HG02981 (cell line): ENCODE data around the gene RPL27.
A peak's percentile ranks its signal among the peaks of the same experiment; 100 is the strongest.

Experiments used
- ATAC-seq: cut with Tn5 transposase; IDR thresholded peaks from one replicate; pipeline ENCODE4 v1.9.1; 2021; ENCODE audit warnings: mild to moderate bottlenecking, moderate library complexity; ENCODE audit not compliant: unreplicated experiment

RPL27 gene

DNA sequence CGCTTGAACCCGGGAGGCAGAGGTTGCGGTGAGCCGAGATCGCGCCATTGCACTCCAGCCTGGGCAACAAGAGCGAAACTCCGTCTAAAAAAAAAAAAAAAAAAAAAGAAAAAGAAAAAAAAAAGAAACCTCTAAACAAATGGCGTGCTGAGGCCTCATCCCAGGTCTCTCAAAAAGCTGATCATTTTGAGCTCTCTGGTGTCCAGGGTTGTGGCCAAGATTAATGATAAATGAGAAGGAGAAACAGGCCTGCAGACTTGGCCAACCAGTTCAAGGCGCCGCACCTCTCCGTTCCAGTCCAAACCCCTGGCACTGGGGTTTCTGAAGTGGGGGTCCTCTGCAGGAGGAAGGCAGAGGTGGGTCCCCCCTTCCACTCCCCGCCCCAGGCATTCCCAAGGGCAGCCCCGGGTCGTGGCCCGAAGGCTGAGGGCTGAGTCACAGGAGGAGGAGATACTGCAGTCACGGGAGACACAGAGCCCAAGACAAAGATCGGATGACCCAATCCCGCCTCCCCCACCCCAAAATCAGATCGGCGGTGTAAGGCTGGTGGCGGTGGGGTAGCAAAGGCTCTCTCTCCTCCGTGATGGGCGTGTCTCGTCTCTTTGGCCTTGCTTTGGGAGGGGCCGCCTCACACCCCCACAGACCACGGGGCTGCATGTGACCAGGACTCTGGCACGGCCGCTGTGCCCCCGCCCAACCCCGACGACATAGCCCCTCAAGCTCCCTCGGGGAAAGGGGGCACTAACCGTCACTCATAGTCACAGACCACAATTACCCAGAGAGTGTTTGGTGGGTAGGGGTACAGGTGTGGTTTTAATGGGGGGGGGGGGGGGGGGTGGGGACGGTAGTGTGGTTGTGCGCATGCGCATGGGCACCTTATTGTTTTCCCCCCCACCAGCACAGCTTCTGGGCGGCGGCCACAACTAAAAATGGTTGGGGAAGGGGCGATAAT lies 22.8 kb downstream of the RPL27 start:
- ATAC-seq, result no peak

DNA sequence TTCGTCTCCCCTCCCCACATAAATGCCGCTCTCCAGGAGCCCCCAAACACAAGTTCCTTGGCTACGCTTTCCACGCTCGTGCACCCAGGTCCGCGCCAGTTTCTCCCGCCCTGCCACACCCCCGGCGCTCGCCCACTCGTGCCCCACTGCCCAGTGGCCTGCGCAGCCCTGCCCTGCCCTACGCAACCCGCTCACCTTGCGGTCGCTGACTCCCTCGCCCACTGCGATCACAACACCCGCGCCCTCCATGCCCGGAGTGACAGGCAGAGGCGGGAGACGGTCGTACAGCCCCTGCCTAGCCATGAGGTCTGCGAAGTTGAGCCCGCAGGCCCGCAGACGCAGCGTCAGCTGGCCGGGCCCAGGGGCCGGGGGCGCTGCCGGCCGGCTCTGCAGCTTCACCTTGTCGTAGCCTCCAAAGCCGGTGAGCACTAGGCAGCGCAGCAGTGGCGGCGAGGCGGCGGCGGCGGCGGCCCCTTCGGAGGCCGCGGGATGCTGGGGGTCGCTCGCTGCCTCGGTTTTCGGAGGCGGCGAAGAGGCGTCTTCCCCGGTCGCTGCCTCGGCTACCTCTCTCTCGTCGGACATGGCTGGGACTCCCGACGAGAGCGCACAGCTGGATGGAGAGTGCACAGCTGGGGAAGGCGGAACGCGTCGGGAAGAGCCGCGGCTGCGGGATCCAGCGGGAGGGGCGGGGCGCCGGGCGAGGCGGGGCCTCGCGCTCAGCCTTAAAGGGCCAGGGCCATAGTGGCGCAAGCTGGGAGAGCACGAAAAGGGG lies 23.7 kb downstream of the RPL27 start, which contains the start of gene VAT1:
Gene VAT1, minus strand, starts transcription at position 645 of the 772 bp plus-strand sequence. Its CDS starts 63 bp downstream, at position 582.
- no peak for ATAC-seq

DNA sequence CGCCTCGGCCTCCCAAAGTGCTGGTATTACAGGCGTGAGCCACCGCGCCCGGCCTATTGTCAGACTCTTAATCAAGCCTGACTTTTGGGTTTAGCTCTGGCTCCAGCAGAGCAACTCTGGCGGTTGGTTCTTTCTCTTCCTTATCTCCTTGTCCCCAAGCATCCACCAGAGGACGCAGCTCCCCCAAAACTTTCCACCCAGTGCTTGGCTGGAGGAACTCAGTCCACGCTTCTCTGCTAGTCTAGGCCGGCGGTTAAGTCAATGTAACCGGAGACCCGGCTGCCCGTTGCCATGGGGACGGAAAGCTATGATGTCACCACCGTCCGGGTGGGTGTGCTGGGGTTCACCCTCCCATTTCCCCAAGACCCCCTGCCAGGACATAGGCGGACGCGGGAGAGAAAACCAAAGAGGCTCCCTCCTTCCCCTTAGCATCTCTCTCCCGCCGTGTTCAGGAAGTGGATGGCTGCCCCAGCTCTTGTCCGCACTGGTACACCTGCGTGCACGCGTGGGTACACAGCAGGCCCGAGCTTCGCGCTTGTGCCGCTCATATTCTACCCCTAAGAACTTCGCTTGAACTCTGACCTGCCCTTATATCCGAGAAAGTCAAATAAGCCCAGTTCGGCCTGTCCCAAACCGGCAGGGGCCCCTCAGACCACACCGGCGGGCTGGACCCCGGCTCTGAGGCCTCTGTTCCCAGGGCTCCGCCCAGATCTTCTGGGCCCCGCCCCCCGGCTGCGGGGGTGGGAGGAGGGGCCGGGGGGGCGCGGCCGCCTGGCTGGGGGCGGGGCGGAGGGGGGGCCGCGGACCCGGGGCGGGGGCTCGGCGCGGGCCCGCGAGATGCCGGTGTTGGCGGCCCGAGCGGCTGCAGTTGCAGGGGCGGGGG lies 26.4 kb downstream of the RPL27 start, which contains the start of gene RND2:
Gene RND2, plus strand, starts transcription at position 825 of the 883 bp plus-strand sequence. CDS start 117 bp downstream, outside the sequence.
- ATAC-seq, result peak; percentile 47

DNA sequence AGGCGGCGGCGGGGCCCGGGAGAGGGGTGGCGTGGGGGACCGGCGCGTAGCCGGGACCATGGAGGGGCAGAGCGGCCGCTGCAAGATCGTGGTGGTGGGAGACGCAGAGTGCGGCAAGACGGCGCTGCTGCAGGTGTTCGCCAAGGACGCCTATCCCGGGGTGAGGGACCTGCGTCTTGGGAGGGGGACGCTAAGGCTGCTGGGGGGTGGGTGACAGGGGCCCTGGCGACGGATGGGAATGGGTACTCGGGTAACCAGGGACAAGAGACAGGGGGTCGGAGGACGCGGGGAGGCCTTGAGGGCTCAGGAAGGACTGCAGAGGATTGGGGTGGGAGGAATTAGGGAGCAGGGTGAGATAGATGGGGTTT lies 27.1 kb downstream of the RPL27 start:
- no peak for ATAC-seq

DNA sequence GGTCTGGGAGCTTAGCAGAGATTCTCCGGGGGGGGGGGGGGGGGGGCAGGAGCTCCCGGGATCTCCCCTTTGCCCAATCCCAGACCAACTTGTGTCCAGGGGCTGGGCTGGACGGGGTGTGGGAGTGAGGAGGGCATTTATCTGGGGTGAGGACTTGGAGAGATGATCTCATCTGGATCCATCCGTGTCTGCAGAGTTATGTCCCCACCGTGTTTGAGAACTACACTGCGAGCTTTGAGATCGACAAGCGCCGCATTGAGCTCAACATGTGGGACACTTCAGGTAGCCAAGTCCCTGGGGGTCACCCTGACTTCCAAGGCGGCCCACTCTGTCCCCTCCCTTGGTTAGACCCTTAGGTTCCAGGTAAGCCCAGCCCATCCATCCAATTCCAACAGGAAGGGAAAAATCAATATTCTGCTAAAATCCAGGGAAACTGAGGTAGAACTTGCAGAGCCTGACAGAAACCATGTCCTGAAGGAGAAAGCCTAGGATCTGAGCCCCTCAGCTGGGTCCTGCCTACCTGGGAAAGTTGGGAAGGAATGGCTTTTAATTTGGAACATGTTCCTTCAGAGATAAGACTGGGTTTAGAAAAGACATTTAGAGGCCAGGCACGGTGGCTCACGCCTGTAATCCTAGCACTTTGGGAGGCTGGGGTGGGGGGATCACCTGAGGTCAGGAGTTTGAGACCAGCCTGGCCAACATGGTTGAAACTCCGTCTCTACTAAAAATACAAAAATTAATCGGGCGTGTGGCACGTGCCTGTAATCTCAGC lies 27.7 kb downstream of the RPL27 start:
- ATAC-seq, result no peak

DNA sequence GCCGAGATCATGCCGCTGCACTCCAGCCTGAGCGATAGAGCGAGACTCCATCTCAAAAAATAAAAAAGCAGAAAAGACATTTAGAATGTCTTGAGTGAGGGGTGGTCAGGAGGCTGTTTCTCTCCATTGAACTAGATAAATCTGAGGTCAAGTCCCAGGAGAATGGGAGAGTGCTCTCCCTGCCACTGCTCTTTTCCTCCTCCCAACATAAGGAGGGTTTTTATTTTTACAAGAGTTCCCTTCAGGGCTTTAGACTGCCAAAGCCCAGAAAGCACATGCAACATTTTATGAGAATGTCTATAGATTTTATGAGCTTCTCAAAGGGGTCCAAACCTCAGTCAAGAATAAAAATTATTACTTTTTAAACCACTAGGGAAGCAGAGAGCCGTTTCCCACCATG lies 28.4 kb downstream of the RPL27 start:
- ATAC-seq, result no peak

DNA sequence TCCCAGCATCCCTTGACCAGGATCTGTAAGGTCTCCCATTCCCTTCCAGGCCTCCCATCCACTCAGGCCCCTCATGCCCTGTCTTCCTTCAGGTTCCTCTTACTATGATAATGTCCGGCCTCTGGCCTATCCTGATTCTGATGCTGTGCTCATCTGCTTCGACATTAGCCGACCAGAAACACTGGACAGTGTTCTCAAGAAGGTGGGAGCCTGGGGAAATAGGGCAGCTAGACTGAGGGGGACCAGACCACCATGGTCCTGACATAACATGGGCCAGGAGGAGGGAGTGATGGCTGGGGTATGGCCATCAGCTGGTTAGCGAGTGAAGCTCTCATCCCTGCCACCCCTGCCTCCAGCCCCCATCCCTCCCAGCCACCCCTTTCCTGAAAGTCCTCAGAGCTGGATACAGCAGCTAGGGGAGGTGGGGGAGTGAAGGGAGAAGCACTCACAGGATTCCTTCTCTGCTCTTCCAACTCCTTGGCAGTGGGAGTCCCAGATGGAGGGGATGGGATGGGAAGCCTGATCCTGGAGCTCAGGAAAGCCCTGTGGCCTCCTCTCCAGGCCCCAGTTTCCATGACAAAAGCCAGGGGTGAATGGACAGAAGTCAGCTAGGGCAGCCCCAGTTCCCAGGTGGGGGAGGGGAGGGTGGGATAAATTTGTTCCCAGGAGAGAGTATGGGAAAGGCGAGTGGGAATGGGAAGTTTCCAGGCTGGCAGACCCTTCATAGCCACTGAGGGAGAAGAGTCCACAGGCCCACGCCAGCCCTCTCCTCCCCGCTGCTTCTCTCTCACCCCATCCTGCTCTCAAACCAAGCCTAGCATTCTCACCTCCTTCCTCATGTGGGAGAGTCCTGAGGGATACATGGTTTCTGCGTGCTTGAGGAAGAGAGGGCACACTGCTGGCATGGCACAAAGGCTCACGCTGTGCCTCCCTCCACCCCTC lies 29.1 kb downstream of the RPL27 start:
- no peak for ATAC-seq

DNA sequence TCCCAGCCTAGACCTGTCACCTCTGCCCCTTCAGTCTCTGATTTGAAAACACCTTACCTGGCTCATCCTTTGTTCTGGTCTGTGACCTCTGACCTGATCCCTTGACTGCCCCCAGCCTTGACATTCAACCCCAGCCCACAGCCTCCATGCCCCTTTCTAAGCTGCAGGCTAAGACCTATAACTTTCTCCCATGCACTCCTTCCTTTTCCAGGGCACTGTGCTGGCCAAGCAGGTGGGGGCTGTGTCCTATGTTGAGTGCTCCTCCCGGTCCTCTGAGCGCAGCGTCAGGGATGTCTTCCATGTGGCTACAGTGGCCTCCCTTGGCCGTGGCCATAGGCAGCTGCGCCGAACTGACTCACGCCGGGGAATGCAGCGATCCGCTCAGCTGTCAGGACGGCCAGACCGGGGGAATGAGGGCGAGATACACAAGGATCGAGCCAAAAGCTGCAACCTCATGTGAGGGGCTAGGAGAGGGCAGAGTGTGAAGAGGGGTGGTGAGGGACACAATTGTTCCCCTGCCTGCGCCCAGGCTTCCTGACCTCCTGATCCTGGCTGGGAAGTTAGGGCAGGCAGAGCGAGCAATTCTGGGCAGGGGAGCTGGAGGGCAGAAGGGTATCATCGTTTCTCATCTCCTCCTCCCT lies 30.1 kb downstream of the RPL27 start:
- no peak for ATAC-seq

DNA sequence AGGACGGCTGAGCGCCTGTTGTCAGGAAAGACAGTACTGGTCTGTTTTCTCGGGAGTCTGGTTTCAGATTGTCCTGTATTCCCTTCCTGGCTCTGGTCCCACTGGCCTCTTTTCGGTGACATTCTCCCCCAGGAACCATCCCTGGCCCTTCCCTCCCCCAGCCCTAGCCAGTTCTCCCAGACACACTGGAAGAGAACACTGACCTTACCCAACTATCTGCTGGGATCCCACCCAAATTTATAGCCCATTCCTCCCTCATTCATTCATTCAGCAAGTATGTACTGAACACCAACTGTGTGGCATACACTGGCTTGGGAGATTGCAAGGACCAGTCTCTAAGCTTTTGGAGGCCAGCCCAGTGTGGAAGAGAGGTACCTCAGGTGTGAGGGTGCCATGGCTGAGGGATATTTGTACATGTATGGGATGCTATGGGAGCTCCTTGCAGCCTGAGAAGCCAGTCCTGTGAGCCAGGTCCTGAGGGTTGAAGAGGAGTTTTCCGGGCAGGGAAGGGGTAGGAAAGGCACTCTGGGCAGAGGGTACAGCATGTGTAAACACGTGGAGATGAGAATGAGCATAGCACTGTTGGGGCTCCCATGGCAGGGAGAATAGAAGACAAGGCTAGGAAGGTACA lies 32.0 kb downstream of the RPL27 start:
- no peak for ATAC-seq

DNA sequence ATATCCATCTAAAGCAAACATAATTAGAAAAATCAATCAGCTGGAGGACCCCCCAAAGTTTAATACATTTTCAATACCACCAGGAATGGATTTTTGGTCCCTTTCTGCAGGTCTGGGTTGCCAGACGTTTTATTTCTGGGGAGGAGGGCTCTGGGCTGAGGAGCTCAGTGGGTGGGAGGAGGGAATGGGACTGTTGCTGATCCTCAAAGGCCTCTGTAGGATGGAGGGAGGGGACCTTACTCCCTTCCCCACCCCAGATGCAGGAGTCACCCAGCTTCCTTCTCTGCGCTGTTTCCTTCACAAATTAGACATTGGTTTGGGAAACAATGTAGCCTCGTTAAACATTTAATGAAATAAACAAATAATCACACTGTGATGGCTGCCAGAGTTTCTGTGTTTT lies 33.4 kb downstream of the RPL27 start:
- no peak for ATAC-seq

DNA sequence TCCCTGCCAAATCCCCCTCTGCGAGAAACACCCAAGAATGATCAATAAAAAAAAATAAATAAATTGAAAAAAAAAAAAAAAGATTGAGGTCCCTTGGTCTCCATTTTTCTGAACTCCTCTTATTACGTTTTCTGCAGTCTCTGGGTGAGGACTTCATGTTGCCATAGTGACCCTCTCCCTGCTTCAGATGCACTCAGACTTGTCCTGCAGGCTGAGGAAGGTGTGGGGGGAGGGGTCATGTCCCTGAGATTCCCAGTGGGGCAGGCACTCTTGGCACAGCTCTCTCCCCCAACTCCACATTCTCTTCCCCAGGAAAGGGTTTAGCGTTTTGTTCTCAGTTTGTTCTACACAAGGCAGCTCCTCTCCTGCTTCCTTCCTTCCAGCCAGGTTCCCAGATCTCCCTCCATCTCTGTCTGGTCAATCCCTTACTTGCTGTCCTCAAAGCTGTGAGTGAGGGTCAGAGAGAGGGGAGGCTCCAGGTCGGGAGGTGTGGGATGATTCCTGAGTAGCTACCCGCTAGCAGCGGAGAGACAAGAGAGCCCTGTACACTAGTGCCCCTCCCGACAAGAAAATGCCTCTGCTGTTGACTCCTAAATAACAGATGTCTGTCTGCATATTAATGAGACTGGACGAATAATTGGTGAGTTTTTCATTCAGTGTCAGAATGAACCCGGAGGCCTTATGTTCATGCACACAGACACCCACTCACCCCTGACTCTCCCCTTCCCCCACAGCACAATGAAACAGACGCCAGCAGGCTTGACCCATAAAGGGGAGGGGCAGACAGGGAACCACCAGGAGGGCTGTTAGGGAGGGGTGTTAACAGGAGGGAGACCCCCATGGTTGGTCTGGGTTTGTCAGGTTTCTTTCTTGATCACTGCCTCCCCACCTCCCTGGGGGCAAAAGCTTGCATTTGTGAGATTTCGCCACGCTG lies 36.0 kb downstream of the RPL27 start:
- ATAC-seq, result no peak

DNA sequence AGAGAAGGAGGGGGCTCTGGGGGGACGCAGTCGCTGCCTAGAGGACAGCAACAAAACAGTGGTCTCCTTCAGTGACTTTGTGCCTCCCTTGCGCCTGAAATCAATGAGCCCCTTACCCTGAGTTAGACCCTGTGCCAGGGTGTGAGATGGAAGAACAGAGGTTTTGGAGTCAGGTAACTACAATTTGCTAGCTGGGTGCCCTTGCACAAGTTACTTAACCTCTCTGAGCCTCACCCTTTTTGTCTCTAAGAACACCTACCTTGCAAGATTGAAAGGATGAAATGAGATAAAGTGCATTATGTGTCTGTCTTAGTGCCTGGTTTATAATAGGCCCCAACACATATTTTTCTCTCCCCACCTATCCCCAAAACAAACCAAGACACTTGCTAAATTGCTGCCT lies 36.7 kb downstream of the RPL27 start:
- no peak for ATAC-seq

DNA sequence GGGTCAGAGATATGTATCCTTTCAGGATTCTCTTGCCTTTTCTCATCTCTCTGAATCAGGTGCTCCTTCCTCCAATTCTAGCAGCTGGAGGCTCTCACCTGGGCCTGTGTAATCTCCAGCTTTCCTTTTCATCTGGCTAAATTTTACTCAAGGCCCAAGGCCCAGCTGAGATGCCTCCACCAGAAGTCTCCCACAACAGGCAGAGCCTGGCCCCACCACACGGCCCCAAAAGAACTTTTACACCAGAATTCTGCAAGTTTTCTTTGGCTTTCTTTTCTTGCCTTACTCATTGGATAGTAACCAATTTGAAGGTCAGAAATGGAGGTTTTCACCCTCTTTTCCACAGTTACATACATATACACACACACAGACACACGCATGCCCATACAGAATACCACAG lies 41.4 kb downstream of the RPL27 start:
- ATAC-seq, result no peak

DNA sequence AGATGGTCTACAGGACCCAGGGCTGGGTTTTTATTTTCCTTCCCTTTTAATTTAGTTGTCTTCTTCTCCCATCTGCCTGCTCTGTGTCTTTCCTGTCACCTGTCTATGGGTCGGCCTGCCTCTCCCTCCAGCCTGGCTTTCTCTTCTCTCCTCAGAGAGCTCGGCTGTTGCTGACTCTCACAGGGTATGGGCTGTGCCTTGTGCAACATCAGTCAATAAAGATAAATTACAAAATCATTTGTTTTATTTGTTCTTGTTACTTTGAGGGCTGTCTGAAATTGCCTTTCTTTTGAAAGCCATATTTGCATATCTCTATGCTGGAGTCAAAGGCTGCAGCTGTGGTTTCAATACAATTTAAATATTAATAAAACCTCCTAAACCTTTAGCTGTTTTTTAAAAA lies 42.4 kb downstream of the RPL27 start:
- no peak for ATAC-seq

DNA sequence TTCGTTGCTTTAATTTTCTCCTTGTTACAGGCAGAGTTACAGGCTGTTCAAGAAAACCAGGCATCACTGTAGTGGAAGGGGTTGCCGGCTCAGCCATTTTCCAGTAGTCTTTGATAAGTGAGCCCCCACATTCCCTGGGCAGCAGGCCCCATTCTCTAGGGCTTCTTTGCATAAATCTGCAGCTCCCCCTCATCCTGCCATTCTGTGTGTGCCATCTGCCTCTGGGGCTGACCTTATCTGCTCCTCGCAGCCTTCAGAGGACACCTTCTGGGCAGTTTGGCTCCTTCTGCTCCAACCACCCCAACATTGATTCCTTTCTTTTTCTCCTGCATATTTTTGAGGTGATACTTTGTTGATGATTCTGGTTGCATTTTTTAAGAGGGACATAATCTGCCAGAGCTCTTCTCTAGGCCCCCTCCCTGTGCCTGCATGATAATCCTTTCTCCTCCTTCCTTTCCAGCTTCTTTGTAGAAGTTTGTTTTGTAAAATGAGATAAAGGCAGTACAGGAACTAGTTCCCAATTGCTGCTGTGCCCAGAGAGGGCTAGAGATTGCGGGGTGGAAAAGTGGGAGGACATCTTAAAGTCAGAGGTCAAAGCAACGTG lies 43.9 kb downstream of the RPL27 start:
- no peak for ATAC-seq

DNA sequence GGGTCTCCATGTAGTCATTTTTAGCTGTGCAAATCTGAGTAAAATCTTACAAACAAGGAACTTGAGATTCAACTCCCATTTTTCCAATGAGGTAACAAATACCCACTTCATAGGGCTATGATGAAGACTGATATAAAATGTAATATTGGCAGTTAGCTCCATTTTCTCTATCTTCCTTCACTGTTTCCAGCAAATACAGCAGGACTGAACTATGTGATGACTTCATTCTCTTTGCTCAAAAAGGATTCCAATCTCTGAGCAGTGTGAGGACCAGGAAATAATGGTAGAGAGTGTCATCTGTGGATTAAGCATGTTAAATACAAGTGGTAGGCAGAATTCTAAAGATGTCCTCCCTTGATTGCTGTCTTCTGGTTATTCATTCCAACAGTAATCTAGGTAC lies 45.1 kb downstream of the RPL27 start:
- no peak for ATAC-seq

DNA sequence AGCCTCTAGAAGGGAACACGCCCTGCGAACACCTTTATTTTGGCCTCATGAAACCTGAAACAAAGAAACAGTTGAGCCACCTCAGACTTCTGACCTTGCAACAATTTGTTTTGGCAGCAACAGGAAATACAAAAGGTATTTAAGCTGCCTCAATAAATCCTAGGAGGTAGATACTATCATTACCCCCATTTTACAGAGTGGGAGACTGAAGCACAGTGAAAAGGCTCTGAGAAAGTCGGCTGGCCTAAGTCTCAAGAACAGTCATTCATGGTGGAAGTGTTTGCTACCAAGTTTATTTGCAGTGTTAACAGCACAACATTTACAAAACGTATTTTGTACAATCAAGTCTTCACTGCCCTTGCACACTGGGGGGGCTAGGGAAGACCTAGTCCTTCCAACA lies 45.8 kb downstream of the RPL27 start:
- no peak for ATAC-seq
